GM12891 (cell line): ENCODE results near the gene CCM2.
A peak's percentile ranks its signal among the peaks of the same experiment; 100 is the strongest.

ENCODE experiments used
- DNase-seq: peaks from one replicate; pipeline ENCODE4 v3.0.0; 2011; ENCODE audit warnings: low spot score; ENCODE audit not compliant: insufficient read length
- FAIRE-seq: peaks from 2 replicates; lab custom pipeline; 2011; peaks lifted over from hg19 to GRCh38; lab: Jason Lieb, UNC
- PAX5 ChIP-seq: IDR thresholded peaks from 2 replicates; pipeline ENCODE4 v1.6.1; 2011; ENCODE audit warnings: low read length, moderate library complexity, mild to moderate bottlenecking; ENCODE audit not compliant: insufficient read depth, severe bottlenecking
- POLR2A ChIP-seq: IDR thresholded peaks from 2 replicates; pipeline ENCODE4 v1.6.1; 2011; ENCODE audit warnings: low read depth, low read length, control low read depth
- POLR2AphosphoS5 ChIP-seq: IDR thresholded peaks from 2 replicates; pipeline ENCODE4 v1.6.1; 2011; ENCODE audit warnings: low read depth, low read length, control low read depth
- POU2F2 ChIP-seq: IDR thresholded peaks from 2 replicates; pipeline ENCODE4 v1.6.1; 2011; ENCODE audit warnings: low read depth, mild to moderate bottlenecking, control low read depth, low read length, moderate library complexity
- SPI1 ChIP-seq: IDR thresholded peaks from 2 replicates; pipeline ENCODE4 v1.6.1; 2011; ENCODE audit warnings: low read depth, low read length, control low read depth
- TAF1 ChIP-seq: IDR thresholded peaks from 2 replicates; pipeline ENCODE4 v1.6.1; 2011; ENCODE audit warnings: low read depth, low read length, control low read depth

CCM2 gene

GRCh38 chr7:45118889-45119331 is 118.9 kb downstream of the CCM2 start:
- TF ChIP-seq POLR2AphosphoS5 = no peak
- no peak for TF ChIP-seq PAX5
- no peak for TF ChIP-seq POLR2A
- no peak for TF ChIP-seq TAF1
- TF ChIP-seq SPI1 = no peak
- no peak for TF ChIP-seq POU2F2
- DNase-seq = no peak
- peak; percentile 60 for FAIRE-seq

GRCh38 chr7:45119550-45119949 is 119.5 kb downstream of the CCM2 start:
- DNase-seq (no peak), FAIRE-seq (no peak)
- TF ChIP-seq POU2F2 = no peak
- TF ChIP-seq SPI1 = no peak
- no peak for TF ChIP-seq POLR2A
- TF ChIP-seq POLR2AphosphoS5 = no peak

- peak; percentile 55 for FAIRE-seq
- no peak for DNase-seq
- TF ChIP-seq POLR2AphosphoS5 (no peak), POU2F2 (no peak), SPI1 (no peak), PAX5 (no peak), POLR2A (no peak), TAF1 (no peak)
Measured at GRCh38 chr7:45122975-45123860, 123.2 kb downstream of the CCM2 start.

GRCh38 chr7:45123913-45124710 is 124.1 kb downstream of the CCM2 start:
- FAIRE-seq (no peak), DNase-seq (no peak)
- no peak for TF ChIP-seq POU2F2
- no peak for TF ChIP-seq TAF1
- no peak for TF ChIP-seq POLR2A
- TF ChIP-seq PAX5 = no peak
- no peak for TF ChIP-seq POLR2AphosphoS5
- no peak for TF ChIP-seq SPI1

- no peak for FAIRE-seq
- no peak for DNase-seq
- TF ChIP-seq POLR2A (no peak), POU2F2 (no peak), PAX5 (no peak), TAF1 (no peak), SPI1 (no peak), POLR2AphosphoS5 (no peak)
Measured at GRCh38 chr7:45125193-45125904, 125.3 kb downstream of the CCM2 start.
